ENCODE data around the gene SUPT7L.

GRCh38 chr2:27685577-27685976, 22.2 kb upstream of the SUPT7L start:
- TF ChIP-seq EZH2 (IDR thresholded peaks at IDR 0.05; ENCODE audit: borderline replicate concordance, low read length) = no peak
- TF ChIP-seq, protein P1, sequence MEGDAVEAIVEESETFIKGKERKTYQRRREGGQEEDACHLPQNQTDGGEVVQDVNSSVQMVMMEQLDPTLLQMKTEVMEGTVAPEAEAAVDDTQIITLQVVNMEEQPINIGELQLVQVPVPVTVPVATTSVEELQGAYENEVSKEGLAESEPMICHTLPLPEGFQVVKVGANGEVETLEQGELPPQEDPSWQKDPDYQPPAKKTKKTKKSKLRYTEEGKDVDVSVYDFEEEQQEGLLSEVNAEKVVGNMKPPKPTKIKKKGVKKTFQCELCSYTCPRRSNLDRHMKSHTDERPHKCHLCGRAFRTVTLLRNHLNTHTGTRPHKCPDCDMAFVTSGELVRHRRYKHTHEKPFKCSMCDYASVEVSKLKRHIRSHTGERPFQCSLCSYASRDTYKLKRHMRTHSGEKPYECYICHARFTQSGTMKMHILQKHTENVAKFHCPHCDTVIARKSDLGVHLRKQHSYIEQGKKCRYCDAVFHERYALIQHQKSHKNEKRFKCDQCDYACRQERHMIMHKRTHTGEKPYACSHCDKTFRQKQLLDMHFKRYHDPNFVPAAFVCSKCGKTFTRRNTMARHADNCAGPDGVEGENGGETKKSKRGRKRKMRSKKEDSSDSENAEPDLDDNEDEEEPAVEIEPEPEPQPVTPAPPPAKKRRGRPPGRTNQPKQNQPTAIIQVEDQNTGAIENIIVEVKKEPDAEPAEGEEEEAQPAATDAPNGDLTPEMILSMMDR (IDR thresholded peaks at IDR 0.05; ENCODE audit: low read length) = no peak
